HG03066 (cell line): ENCODE measurements around the gene CDH13.

ENCODE experiments used
- ATAC-seq: cut with Tn5 transposase; IDR thresholded peaks from one replicate; pipeline ENCODE4 v1.9.1; 2021; ENCODE audit warnings: low read depth; ENCODE audit not compliant: unreplicated experiment

The CDH13 gene

DNA sequence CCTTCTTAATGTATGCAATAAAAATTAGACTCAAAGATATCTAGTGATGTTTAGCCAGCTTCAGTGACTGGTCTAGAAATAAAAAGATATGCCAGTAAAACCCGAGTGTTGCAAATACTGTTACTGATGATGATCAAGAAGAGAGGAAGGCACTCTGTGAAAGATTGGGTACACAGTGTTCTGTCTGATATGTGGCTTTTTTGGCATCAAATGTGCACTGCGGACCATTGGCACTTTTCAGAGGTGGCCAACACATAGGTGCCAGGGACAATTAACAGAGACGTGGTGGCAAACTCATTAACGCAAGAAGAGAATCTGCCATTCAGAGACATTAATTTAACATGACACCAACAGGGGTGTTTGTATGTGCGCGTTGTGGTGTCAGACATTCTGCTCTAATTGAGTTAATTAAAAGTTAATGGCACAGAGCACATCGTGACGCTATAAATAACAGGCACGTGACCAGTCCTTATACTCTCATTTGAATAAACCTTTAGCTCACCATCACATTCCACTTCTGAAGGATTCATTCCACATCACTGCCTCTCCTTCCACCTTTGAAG lies 631.7 kb downstream of the CDH13 start:
- ATAC-seq: no peak

DNA sequence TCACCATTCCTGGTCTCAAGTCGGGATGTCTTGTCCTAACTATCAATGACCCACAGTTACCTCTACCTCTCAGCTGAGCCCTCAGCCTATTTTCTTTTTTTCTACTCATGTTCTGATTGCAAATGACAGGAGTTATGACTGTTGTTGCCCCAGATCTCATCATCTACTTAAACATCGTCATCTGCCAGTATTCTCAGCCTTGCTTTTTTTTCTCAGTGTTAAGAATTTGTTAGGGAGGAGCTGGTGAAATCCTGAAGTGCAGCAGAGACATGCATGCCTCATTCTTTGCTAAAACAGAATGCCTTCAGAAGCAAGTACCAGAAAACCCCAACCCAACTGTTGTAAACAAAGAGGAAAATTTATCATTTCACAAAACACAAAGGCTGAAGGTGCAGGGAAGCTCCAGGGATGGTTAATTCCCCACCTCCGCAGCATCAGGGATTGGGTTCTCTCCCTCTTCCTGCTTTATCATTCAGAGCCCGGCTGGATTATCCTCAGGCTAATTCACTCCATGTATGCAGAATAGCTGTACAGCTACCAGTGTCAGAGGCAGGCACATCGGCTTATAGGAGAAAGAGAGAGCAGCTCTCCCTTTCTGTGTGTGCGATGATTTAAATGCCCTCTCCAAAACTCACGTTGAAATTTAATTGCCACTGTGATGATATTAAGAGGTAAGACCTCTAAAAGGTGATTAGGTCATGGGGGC lies 640.2 kb downstream of the CDH13 start:
- no peak for ATAC-seq

DNA sequence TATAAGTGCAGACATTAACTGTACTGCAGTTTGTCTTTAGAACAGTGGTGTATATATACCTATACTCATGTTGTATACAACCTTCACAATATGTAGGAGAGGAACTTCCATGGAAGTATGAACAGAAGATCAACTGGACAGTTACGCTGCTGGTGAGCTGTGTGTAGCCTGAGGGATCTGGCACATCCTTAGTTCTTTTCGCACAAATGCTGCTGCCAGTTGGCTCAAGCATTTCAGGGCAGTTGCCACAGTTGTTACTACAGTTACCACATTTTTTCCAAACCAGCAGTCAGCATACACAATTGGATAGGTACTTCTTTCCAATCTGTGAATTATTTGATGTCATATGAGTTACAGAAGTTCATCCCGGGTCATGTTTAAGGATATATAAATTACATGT lies 641.4 kb downstream of the CDH13 start:
- no peak for ATAC-seq

DNA sequence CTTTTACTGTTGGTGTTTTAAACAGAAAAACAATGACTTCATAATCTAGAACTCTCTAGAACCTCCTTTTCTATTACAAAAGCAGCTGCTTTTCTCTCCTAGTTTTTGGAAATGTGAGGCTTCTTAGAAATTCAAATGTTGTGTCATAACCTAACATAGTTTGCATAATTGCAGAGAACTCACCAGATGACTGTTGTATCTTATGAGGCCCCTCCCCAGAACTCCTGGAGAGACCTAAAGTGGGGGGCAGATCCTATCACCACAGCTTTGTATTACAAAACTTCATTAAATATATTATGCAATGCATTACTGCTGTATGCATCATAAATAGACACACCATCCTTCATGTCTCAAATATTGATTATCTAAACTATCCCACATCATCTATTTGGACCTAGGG lies 642.3 kb downstream of the CDH13 start:
- no peak for ATAC-seq

DNA sequence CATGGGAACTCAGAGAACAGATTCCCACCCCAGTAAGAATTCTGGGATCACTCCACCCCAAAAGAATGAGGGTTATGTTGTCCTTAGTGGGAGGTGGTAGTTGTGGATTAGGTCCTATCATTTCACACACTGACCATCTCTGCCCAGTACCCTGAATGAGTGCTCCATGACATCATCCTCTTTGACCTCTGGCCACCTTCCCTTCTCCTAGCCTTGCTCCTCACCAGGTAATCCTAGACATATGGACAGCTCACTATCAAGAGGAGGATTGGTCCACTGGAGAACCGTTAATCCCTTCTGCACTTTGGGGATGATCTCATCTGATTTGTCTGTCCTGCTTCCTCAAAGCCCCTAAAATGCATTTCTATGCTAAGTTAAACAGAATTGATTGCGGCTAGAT lies 642.8 kb downstream of the CDH13 start:
- no peak for ATAC-seq

DNA sequence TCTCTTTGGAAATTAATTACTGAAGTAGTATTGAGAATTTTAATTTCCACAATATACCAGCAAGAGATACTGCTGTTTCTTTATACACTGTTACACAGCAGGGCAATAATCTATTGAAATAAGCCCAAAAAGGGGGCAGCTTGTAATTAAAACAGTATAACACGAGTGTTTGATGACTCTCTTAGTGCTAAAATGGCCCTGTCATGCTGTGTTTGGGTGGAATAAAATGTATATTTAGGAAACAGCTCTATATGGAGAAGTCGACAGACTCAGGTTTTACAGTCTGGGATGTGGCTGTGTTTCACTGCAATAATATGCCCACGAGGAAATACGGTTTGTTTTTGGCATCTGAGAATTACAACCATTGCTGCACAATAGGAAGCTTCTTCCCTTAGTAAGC lies 643.3 kb downstream of the CDH13 start:
- no peak for ATAC-seq

DNA sequence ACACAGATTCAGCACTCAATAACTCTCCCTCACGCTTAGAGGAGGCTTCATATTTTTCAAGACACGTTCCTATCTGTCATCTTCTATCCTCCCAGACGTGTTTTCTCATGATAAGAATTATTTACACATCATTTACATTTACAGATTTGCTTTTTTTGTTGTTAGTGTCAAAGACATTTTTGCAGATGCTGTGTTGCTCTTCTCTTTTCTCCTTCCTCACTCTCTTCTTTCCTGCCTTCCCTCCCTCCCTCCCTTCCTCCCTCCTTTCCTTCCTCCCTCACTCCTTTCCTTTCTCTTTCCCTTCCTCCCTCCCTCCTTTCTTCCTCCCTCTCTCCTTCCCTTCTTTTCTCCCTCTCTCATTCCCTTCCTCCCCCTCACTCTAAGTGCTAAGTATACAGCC lies 643.9 kb downstream of the CDH13 start:
- no peak for ATAC-seq

DNA sequence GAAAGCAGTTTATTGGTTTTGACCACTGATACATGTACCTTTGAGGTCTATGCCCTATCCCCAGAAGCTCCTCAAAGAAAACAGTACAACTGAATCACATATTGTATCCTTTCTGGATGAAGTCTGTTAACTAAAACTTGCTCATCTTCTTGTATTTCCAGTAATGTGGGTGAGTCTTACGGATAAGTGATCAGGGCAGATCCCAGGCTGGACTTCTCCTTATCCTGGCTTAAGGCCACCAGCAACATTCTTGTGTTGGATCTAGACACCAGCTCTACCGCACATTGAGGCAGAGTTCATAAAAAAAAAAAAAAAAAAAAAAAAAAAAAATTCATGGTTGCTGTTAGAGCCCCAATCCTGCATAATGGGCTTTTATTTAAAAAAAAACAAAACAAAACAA lies 644.4 kb downstream of the CDH13 start:
- no peak for ATAC-seq

DNA sequence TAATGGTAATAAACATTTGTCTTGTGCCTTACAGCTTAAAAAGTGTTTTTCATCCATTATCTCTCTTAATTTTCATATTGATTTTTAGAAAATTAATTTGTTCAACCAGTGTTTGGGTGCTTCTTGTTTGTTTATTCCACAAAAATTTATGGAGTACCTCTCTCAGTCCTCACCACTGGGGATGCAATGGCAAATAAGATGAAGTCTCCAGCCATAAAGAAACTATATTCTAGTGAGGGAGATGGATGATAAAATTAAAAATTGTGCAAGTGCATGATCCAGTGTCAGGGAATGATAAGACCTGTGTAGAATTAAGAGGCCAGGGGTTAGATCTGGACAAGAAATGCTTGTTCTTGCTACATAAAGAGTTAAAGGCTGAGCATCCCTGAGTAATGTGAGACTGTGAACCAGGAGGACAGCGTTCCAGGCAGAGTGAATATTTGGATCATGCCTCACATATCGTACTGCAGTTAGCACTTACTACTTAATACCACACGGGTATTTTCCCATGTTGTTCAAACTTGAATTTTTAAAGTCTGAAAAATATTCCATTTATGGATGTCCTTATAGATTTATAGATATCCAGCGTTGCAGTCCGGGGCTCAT lies 645.3 kb downstream of the CDH13 start:
- ATAC-seq: no peak

DNA sequence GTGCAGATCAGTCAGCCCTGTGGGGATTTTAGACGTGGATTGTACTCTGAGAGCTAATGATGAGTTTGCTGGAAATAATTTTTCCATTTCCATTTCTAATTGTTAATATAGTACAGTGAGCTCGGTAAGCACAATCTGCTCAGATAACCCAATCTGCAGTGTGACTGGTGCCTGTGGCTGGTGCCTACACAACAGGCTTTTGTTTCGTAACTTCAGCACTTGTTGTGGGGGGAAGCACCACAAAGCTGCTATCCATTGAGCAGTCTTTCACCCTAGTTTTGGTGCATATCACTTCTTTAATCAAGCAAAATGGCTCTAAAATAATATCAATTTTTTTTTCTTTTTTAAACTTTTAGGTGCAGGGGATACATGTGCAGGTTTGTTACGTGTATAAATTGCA lies 646.1 kb downstream of the CDH13 start:
- ATAC-seq: no peak

DNA sequence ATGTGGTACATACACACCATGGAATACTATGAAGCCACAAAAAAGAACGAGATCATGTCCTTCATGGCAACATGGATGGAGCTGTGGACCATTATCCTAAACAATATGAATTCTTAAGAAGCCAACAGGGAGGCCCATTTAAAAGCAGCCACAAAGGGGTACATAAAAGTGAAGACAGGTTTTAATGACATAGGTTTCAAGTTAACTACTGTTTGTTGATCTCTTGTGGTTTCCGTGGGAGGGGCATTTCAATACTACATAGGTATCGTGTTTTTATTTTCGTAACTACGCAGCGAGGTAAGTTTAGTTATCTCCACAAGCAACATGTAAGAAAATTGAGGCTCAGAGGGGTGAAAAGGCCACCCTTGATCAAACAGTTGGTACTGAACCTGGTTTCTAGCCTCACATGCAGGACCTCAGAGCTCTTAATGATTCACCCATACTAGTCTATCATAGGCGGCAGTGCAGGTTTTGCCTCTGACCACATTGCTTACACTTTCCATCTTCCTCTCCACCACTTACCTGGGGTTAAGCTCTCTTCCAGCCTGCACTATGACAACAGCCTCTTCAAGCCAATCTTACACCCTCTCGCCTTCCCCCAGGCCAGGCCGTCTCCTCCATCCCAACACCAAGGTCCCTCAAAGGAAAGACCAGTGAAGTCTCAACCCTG lies 646.9 kb downstream of the CDH13 start:
- ATAC-seq: no peak

DNA sequence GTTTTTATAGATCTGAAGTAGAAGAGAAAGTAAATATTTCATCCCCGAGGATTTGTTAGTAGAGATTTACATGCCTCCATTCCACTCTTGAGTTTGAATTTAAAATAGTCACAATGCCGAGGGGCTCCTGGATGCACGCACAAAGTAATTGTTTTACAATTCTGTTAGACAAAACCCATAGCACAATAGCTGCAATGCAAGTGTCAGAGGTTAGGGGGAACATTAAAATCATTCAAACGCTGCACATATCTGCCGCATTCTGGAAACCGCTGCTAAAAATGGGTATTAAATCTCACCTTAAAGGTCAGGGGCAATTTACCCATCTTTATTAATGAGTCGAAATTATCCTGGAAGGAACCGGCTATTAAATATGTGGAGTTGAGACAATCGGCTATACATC lies 652.5 kb downstream of the CDH13 start:
- ATAC-seq: no peak

DNA sequence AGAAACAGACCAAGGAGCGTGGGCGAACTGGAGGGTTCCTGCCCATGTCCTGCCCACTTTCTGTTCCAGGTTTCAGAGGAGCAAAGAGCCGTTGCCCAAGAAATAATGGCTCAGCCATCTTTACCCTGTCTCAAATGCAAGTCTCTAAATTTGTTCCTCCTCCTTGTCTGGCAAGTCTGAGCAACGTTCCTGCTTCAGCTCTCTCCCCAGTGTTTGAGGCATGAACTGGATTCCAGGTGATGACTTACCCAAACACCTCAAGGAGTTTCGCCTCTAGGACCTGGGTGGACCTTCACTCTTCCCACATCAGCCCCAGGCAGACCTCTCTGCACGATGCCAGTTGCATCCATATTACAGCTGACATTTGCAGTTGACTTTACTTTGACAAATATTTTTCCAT lies 659.2 kb downstream of the CDH13 start:
- ATAC-seq: no peak

DNA sequence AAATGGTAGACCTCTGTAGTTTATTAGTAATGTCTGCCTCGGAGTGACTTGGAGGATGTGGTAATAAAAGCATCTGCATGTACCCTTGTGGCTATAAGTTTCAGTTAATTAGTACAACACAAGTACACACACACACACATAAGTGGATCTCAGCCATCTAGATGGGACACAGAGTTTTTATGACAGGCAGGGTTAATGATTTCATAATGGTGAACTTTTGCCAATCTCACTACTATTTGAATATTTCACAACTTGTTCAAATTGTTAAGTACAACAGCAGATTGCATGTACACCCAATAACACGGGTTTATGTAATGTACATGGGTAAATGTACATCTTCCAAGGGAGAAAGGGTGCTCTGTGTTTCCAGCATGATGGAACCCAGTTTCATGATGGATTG lies 669.7 kb downstream of the CDH13 start:
- no peak for ATAC-seq

DNA sequence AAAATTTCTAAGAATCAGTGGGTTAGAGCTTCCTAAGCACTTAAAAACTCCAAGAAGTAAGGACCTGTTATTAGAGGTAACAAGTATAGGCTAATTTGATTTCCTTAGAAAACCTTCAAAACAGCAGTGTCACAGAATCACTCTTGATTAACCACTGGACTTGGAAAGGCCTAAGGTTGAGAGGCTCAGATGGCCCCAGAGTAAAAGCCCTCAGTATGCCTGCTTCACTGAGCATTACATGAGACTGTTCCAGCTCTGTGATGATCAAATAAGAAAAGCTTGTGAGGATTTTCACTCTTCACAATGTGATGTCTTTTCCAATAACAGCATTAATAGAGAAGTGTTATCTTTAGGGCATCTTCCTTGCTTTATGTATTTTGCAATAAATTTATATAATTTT lies 671.8 kb downstream of the CDH13 start:
- ATAC-seq: no peak

DNA sequence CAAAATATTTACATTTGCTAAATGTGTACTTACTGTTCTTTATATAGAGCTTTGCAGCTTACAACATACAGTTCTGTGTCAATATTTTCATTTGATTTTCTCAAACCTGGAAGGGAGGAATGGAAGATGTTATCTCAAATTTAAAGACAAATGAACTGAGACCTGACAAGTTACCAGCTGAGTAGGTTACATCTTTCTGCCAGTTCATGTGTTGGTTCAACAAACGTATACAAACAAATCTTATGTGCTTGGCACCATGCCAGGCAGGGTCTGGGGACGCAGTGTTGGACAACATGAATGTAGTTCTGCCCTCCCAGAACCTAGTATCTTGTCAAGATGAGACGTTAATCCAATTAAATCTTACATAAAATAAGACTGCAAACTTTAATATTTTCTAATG lies 673.6 kb downstream of the CDH13 start:
- no peak for ATAC-seq

DNA sequence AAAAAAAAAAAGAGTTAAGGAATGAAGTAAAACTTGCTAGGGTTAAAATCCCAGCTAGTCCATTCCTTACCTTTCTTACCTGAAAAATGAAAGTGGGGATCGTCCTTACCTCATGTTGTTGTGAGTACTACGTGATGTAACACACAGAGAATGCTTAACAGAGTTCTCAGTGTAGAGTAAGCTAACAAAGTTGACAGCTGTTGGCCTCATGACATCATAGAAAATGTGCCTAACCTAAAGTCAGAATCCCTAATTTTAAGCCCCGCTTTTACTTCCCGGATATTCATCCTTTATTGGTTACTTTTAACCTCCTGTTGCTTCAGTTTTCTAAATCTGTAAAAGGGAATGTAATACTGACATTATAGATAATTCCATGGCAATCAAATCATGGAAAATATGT lies 675.2 kb downstream of the CDH13 start:
- no peak for ATAC-seq

DNA sequence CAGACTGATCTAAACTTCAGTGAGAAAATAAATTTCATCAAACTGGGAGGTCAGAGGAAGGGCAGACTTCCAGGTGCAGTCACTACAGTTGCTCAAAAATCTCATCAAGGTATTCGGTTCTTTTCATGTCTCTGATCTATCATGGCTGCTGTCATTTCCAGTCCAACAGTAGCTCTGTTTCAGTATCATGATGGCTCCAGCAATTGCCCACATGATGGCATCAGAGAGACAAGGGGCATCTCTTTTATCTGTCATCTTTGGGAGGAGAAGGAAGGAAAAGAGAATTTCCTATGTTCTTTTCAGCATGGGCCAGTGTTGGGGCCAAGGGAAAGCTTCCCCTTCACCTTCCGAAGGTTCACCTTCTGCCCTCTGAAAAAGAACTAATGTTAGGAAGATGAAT lies 676.1 kb downstream of the CDH13 start:
- ATAC-seq: no peak

DNA sequence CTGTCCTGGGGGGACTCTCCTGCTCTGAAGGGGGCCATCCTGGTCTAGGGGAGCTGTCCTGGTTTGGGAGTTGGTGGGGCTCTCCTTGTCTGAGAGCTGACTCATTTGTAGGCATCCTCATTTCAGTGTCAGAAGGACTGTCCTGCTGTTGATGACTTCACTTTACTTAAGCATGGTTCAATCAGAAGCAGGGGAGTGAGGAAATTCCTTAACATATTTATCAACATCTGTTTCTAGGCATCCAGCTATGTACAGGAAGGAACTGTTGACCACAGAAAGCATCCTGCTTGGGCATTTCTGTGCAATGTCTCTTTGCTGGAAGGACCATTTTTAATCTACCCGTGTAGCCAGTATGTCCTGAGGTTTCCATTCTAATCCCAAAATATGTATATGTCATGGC lies 678.3 kb downstream of the CDH13 start:
- no peak for ATAC-seq

DNA sequence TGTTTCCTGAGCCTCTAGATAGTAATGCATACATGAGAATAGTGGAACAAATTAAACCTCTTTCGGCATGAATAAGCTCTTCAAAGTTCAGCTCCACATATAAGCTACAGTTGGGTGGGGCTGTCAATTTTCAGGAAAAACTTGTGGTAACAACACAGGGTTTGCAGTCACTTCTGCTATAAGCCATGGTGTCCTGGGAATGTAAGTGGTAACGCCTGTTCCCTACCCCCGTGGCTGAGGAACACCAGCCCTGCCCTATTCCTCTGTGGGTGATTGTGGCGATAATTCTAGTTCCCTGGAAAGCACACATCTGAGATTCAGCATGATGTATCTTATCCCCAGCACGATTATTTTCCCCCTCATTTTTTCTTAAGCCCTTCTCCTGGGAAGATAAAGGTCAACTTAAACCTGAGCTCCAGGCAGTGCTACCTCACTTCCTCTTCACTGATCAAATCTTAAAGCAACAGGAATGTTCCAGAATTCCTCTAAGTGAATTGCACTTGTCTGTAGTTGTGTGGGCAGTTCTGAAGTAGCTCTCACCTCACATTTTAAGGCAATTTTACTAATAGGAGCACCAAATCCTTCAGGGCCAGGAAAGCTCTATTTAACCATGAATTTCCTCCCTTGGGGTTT lies 680.3 kb downstream of the CDH13 start:
- ATAC-seq: no peak

DNA sequence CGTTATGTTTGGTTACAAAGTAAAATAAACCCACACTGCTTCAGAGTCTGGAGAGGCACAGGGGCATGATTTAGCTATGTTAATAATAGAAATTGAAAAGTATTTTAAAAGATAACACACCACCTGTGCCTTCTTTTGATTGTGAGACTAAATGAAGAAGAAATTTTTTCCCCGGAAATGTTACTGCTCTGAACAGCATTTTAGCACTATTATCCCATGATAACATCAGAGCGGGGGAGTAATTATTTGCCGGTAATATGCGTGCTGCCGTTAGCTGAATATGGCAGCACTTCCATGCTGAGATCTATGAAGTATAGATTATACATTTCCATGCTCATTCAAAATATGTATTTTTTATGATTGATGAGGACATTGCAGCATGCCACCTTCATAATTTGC lies 680.8 kb downstream of the CDH13 start:
- no peak for ATAC-seq
